ENCODE data around the gene TIGD1.
"Not testable (repeated sequence)": the region's sequence is repeated elsewhere in the genome, so short reads cannot be mapped to it uniquely, and the experiment has no call there.

Gene TIGD1

DNA sequence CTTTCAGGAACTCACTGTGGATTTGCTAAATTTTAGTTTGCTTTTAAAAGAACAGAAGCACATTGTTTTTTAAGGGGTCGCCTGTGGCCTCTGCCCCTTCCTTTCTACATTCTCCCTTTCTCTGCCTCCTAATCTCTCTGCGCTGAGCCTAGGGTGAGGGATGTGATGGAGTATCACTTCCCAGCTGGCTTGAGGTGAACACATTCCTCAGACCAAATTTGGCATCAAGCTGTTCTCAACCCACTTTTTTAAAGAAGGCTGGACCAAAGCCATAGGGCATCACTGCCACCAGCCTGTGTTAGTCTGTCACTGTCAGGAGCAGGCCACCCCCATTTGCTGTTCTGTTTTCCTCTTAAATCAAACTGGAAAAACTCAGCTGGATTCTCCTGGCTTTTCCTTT is 27.5 kb upstream of the TIGD1 start:
- DNase-seq (ENCODE audit: low read depth, low spot score): no peak
- H3K9ac ChIP-seq (ENCODE audit: insufficient read length, low read depth): no peak overlapping the region
- no peaks in the 10 kb centered on the region for H3K4me1 ChIP-seq (ENCODE audit: insufficient read depth, insufficient read length)
- H3K9me3 ChIP-seq (ENCODE audit: insufficient read depth, low read length): no peaks in the 10 kb centered on the region
- no peaks in the 10 kb centered on the region for H3K27me3 ChIP-seq (ENCODE audit: insufficient read depth, insufficient read length)
- no peak for TF ChIP-seq ZNF274 (IDR thresholded peaks at IDR 0.05; ENCODE audit: low read depth, low read length)
- no peak for TF ChIP-seq YY1 (IDR thresholded peaks at IDR 0.05; ENCODE audit: insufficient read depth, insufficient read length)
- TF ChIP-seq SUZ12 (IDR thresholded peaks at IDR 0.05; ENCODE audit: extremely low read depth, insufficient read depth, insufficient read length): no peak
- H3K4me3 ChIP-seq (ENCODE audit: insufficient read length, low read depth): no peak overlapping the region
- H3K36me3 ChIP-seq (ENCODE audit: insufficient read depth, insufficient read length, low read length): peaks cover 66% of the 10 kb centered on the region

- Histone ChIP-seq H3K36me3 (ENCODE audit: insufficient read depth, insufficient read length, low read length) (peaks cover 65% of the 10 kb centered on the region), H3K9me3 (ENCODE audit: insufficient read depth, low read length) (no peaks in the 10 kb centered on the region), H3K4me3 (ENCODE audit: insufficient read length, low read depth) (no peak overlapping the region), H3K27me3 (ENCODE audit: insufficient read depth, insufficient read length) (no peaks in the 10 kb centered on the region), H3K9ac (ENCODE audit: insufficient read length, low read depth) (no peak overlapping the region), H3K4me1 (ENCODE audit: insufficient read depth, insufficient read length) (no peaks in the 10 kb centered on the region)
- TF ChIP-seq YY1 (IDR thresholded peaks at IDR 0.05; ENCODE audit: insufficient read depth, insufficient read length) (no peak), SUZ12 (IDR thresholded peaks at IDR 0.05; ENCODE audit: extremely low read depth, insufficient read depth, insufficient read length) (no peak), ZNF274 (IDR thresholded peaks at IDR 0.05; ENCODE audit: low read depth, low read length) (no peak)
- no peak for DNase-seq (ENCODE audit: low read depth, low spot score)
Observed at GRCh38 chr2:232576995-232577394, 26.6 kb upstream of the TIGD1 start.

DNA sequence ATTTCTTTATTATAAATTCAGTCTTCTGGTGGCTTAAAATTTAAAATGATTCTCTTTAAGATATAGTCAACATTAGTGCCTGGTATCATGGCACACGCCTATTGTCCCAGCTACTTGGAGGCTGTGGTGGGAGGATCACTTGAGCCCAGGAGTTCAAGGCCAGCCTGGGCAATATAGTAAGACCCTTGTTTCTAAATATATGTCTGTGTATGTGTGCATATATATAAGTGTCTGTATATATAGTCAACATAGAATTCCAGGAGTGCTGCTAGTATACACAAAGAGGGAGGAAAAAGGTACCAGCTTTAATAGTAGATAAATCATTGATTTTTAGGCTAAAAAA is 25.0 kb upstream of the TIGD1 start:
- DNase-seq (ENCODE audit: low read depth, low spot score): no peak
- no peaks in the 10 kb centered on the region for H3K9me3 ChIP-seq (ENCODE audit: insufficient read depth, low read length)
- H3K4me1 ChIP-seq (ENCODE audit: insufficient read depth, insufficient read length): no peaks in the 10 kb centered on the region
- no peak for TF ChIP-seq YY1 (IDR thresholded peaks at IDR 0.05; ENCODE audit: insufficient read depth, insufficient read length)
- H3K36me3 ChIP-seq (ENCODE audit: insufficient read depth, insufficient read length, low read length): peaks cover 65% of the 10 kb centered on the region
- no peak overlapping the region for H3K9ac ChIP-seq (ENCODE audit: insufficient read length, low read depth)
- H3K4me3 ChIP-seq (ENCODE audit: insufficient read length, low read depth): no peak overlapping the region
- H3K27me3 ChIP-seq (ENCODE audit: insufficient read depth, insufficient read length): no peaks in the 10 kb centered on the region

DNA sequence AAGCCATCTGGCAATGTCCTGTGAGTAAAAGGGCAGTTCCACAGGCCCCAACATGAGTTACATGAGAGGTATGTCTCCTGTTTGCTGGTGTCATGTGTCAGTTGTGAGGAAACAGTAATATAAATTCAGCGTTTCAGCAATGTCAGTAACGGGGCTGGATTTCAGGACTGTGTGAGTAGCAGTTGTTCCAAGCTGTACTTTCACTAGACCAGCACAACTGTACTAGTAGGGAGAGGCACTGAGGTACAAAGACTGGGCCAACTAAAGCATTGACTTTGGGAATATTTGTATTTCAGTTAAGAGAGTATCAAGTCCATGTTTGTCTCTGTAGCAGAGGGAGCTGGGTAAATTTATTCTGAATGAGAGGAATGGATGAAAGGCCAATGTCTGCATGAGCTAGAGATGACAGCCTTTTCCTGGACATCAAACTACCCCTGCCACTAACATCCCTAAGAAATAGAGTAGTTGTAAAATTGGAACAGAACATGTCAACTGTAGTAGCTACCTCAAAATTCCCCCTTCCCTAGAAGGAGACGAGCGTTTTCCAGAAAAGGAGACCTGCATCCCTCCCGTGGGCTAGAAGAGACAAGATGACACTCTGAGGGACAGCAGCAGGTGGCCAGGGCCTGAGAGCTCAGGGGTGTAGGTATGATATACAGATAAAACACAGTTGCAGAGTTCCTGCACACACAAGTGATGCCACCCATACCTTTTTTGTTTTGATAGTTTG is 24.5 kb upstream of the TIGD1 start:
- Histone ChIP-seq H3K27me3 (ENCODE audit: insufficient read depth, insufficient read length) (no peaks in the 10 kb centered on the region), H3K9me3 (ENCODE audit: insufficient read depth, low read length) (no peaks in the 10 kb centered on the region), H3K4me1 (ENCODE audit: insufficient read depth, insufficient read length) (no peaks in the 10 kb centered on the region), H3K9ac (ENCODE audit: insufficient read length, low read depth) (no peak overlapping the region), H3K4me3 (ENCODE audit: insufficient read length, low read depth) (no peak overlapping the region), H3K36me3 (ENCODE audit: insufficient read depth, insufficient read length, low read length) (peaks cover 67% of the 10 kb centered on the region)
- no peak for DNase-seq (ENCODE audit: low read depth, low spot score)
- TF ChIP-seq YY1 (IDR thresholded peaks at IDR 0.05; ENCODE audit: insufficient read depth, insufficient read length): no peak
- TF ChIP-seq ZNF274 (IDR thresholded peaks at IDR 0.05; ENCODE audit: low read depth, low read length): no peak
- no peak for TF ChIP-seq SUZ12 (IDR thresholded peaks at IDR 0.05; ENCODE audit: extremely low read depth, insufficient read depth, insufficient read length)

GRCh38 chr2:232573771-232574435 is 23.5 kb upstream of the TIGD1 start:
- no peaks in the 10 kb centered on the region for H3K9me3 ChIP-seq (ENCODE audit: insufficient read depth, low read length)
- H3K4me3 ChIP-seq (ENCODE audit: insufficient read length, low read depth): no peak overlapping the region
- DNase-seq (ENCODE audit: low read depth, low spot score): no peak
- H3K36me3 ChIP-seq (ENCODE audit: insufficient read depth, insufficient read length, low read length): peaks cover 70% of the 10 kb centered on the region
- peaks cover under 1% of the 10 kb centered on the region for H3K4me1 ChIP-seq (ENCODE audit: insufficient read depth, insufficient read length)
- no peaks in the 10 kb centered on the region for H3K27me3 ChIP-seq (ENCODE audit: insufficient read depth, insufficient read length)
- no peak overlapping the region for H3K9ac ChIP-seq (ENCODE audit: insufficient read length, low read depth)
- TF ChIP-seq ZNF274 (IDR thresholded peaks at IDR 0.05; ENCODE audit: low read depth, low read length): no peak
- no peak for TF ChIP-seq SUZ12 (IDR thresholded peaks at IDR 0.05; ENCODE audit: extremely low read depth, insufficient read depth, insufficient read length)
- no peak for TF ChIP-seq YY1 (IDR thresholded peaks at IDR 0.05; ENCODE audit: insufficient read depth, insufficient read length)

DNA sequence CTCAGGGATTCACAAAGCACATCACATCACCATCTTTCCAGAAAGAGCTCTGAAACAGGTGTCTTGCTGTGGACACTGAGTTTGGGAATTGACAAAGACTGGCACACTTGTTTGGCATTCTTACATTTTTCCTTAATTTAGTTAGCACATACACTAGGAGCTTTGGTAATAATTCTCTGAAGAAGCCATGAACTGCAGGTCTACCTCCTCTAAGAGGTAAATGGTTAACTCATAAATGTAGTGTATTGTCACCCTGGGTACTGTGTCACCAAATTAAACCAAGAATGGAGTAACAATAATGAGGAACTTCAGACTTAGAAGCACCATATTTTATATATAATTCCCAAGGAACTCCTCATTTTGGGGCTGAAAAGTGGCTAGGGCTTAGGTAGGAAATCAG is 22.7 kb upstream of the TIGD1 start:
- H3K36me3 ChIP-seq (ENCODE audit: insufficient read depth, insufficient read length, low read length): peaks cover 79% of the 10 kb centered on the region
- H3K27me3 ChIP-seq (ENCODE audit: insufficient read depth, insufficient read length): no peaks in the 10 kb centered on the region

DNA sequence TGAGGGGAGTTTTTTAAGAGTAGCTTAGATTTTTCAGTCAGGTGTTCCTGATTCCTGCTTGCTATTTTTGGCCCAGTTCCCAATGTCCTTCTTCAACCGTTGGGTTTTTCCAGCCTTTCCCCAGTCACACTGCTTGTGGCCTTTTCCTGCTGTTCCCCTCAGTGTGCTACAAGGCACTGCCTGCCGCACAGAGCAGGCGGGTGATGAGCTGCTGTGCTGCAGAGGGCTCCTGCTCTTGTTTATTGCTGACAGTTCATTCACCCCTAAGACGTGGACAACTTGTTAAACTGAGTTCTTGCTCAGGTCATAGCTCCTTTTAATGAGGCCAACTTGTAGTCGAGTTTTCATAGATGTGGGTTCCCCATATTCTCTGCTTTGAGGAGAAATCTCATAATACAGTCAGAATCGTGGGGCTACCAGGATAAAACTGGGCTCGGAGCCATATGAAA is 20.7 kb upstream of the TIGD1 start:
- H3K9me3 ChIP-seq (ENCODE audit: insufficient read depth, low read length): no peaks in the 10 kb centered on the region
- DNase-seq (ENCODE audit: low read depth, low spot score): no peak
- TF ChIP-seq ZNF274 (IDR thresholded peaks at IDR 0.05; ENCODE audit: low read depth, low read length) (no peak), SUZ12 (IDR thresholded peaks at IDR 0.05; ENCODE audit: extremely low read depth, insufficient read depth, insufficient read length) (no peak), YY1 (IDR thresholded peaks at IDR 0.05; ENCODE audit: insufficient read depth, insufficient read length) (no peak)
- H3K4me3 ChIP-seq (ENCODE audit: insufficient read length, low read depth): no peak overlapping the region
- H3K9ac ChIP-seq (ENCODE audit: insufficient read length, low read depth): no peak overlapping the region
- H3K27me3 ChIP-seq (ENCODE audit: insufficient read depth, insufficient read length): no peaks in the 10 kb centered on the region
- H3K4me1 ChIP-seq (ENCODE audit: insufficient read depth, insufficient read length): peaks cover 5% of the 10 kb centered on the region
- peaks cover 90% of the 10 kb centered on the region for H3K36me3 ChIP-seq (ENCODE audit: insufficient read depth, insufficient read length, low read length)

More for the DNA sequence above, 22.7 kb upstream of the TIGD1 start:
- DNase-seq (ENCODE audit: low read depth, low spot score): no peak
- no peak overlapping the region for H3K9ac ChIP-seq (ENCODE audit: insufficient read length, low read depth)
- no peak overlapping the region for H3K4me3 ChIP-seq (ENCODE audit: insufficient read length, low read depth)
- H3K4me1 ChIP-seq (ENCODE audit: insufficient read depth, insufficient read length): peaks cover 2% of the 10 kb centered on the region
- TF ChIP-seq YY1 (IDR thresholded peaks at IDR 0.05; ENCODE audit: insufficient read depth, insufficient read length) (no peak), ZNF274 (IDR thresholded peaks at IDR 0.05; ENCODE audit: low read depth, low read length) (no peak), SUZ12 (IDR thresholded peaks at IDR 0.05; ENCODE audit: extremely low read depth, insufficient read depth, insufficient read length) (no peak)
- H3K9me3 ChIP-seq (ENCODE audit: insufficient read depth, low read length): no peaks in the 10 kb centered on the region

GRCh38 chr2:232570481-232570880 is 20.1 kb upstream of the TIGD1 start:
- H3K4me1 ChIP-seq (ENCODE audit: insufficient read depth, insufficient read length); H3K27me3 ChIP-seq (ENCODE audit: insufficient read depth, insufficient read length); H3K4me3 ChIP-seq (ENCODE audit: insufficient read length, low read depth); H3K9me3 ChIP-seq (ENCODE audit: insufficient read depth, low read length); DNase-seq (ENCODE audit: low read depth, low spot score); H3K9ac ChIP-seq (ENCODE audit: insufficient read length, low read depth): not testable (repeated sequence)
- peaks cover 95% of the 10 kb centered on the region for H3K36me3 ChIP-seq (ENCODE audit: insufficient read depth, insufficient read length, low read length)
